ENCODE results near the gene RBM45.
"Not testable (repeated sequence)": the region's sequence is repeated elsewhere in the genome, so short reads cannot be mapped to it uniquely, and the experiment has no call there.

Gene RBM45

GRCh38 chr2:178108176-178108575 is 4.1 kb upstream of the RBM45 start:
- no peak for DNase-seq

- DNase-seq: peak; percentile 74
Observed at GRCh38 chr2:178109813-178110212, 2.4 kb upstream of the RBM45 start.

GRCh38 chr2:178110681-178111080 is 1.6 kb upstream of the RBM45 start:
- DNase-seq: no peak

GRCh38 chr2:178111743-178112142 is 494 bp upstream of the RBM45 start:
- DNase-seq: no peak

- DNase-seq: no peak
Observed at GRCh38 chr2:178114462-178114861, 2.2 kb downstream of the RBM45 start.

GRCh38 chr2:178115271-178115670 is 3.0 kb downstream of the RBM45 start:
- no peak for DNase-seq

- no peak for DNase-seq
Observed at GRCh38 chr2:178117725-178118124, 5.5 kb downstream of the RBM45 start.

GRCh38 chr2:178119179-178119922 is 7.1 kb downstream of the RBM45 start:
- no peak for DNase-seq

- DNase-seq: no peak
Observed at GRCh38 chr2:178123163-178123562, 10.9 kb downstream of the RBM45 start.

GRCh38 chr2:178125125-178125524 is 12.9 kb downstream of the RBM45 start:
- no peak for DNase-seq

GRCh38 chr2:178125862-178126261 is 13.6 kb downstream of the RBM45 start:
- DNase-seq: no peak

GRCh38 chr2:178128836-178129630 is 16.8 kb downstream of the RBM45 start:
- DNase-seq: no peak

- DNase-seq: no peak
Observed at GRCh38 chr2:178136321-178137025, 24.2 kb downstream of the RBM45 start.

- no peak for DNase-seq
Observed at GRCh38 chr2:178142274-178143065, 30.2 kb downstream of the RBM45 start.

GRCh38 chr2:178143481-178143880 is 31.2 kb downstream of the RBM45 start:
- no peak for DNase-seq

- DNase-seq: peak; percentile 76
Observed at GRCh38 chr2:178152033-178152432, 39.8 kb downstream of the RBM45 start.

- DNase-seq: no peak
Observed at GRCh38 chr2:178152542-178152941, 40.3 kb downstream of the RBM45 start.

GRCh38 chr2:178152977-178153376 is 40.7 kb downstream of the RBM45 start:
- DNase-seq: no peak

GRCh38 chr2:178153878-178154277 is 41.6 kb downstream of the RBM45 start:
- not testable (repeated sequence) for DNase-seq

GRCh38 chr2:178155524-178155923 is 43.3 kb downstream of the RBM45 start:
- no peak for DNase-seq

GRCh38 chr2:178157574-178157973 is 45.3 kb downstream of the RBM45 start:
- no peak for DNase-seq

- DNase-seq: no peak
Observed at GRCh38 chr2:178159966-178160365, 47.7 kb downstream of the RBM45 start.

- no peak for DNase-seq
Observed at GRCh38 chr2:178160601-178161000, 48.4 kb downstream of the RBM45 start.

All from DMS79 treated with DMSO at 0.1 percent for 48 hours (cell line).